Keratinocyte (primary cell): Measurements from ENCODE around the gene TMCC1. TPM values are rescaled to one million over a fixed set of nuclear protein-coding genes. Genes with fewer than 3 reads are reported as not detected.

Experiments
- DNase-seq: peaks from one replicate; pipeline ENCODE4 v3.0.0-alpha.2; 2011; ENCODE audit warnings: low read depth, missing footprints, low spot score
- FAIRE-seq: peaks from 2 replicates; lab custom pipeline; 2011; peaks lifted over from hg19 to GRCh38; lab: Jason Lieb, UNC
- H2AFZ ChIP-seq: 2 replicates; pipeline ENCODE4 v1.6.0; 2012; ENCODE audit warnings: low read length, control low read depth, inconsistent platforms; ENCODE audit not compliant: control insufficient read depth
- H3K27ac ChIP-seq: 2 replicates; pipeline ENCODE4 v1.5.1; 2011; ENCODE audit warnings: low read length; ENCODE audit not compliant: control insufficient read depth, insufficient read depth
- H3K27me3 ChIP-seq: 3 replicates; pipeline ENCODE4 v1.6.0; 2011; ENCODE audit warnings: low read length; ENCODE audit not compliant: control insufficient read depth, insufficient read depth; ENCODE audit errors: extremely low read depth
- H3K36me3 ChIP-seq, 2 experiments: 2 replicates in 1 of 2; 3 replicates in 1 of 2; pipeline ENCODE4 v1.5.1; 2011; ENCODE audit warnings: low read length in 2 of 2, mild to moderate bottlenecking in 1 of 2; ENCODE audit not compliant: control insufficient read depth in 2 of 2, insufficient read depth in 2 of 2; ENCODE audit errors: extremely low read depth in 1 of 2
- H3K4me1 ChIP-seq: 3 replicates; pipeline ENCODE4 v1.5.1; 2011; ENCODE audit warnings: low read length; ENCODE audit not compliant: control insufficient read depth, insufficient read depth; ENCODE audit errors: extremely low read depth
- H3K4me2 ChIP-seq: 3 replicates; pipeline ENCODE4 v1.6.0; 2011; ENCODE audit warnings: low read depth, low read length; ENCODE audit not compliant: control insufficient read depth, insufficient read depth; ENCODE audit errors: extremely low read depth
- H3K4me3 ChIP-seq, 3 experiments: fragments of 200-600 bp in 1 of 3; sonication (generic) in 1 of 3; 2 replicates in 2 of 3; 3 replicates in 1 of 3; pipeline ENCODE4 v1.5.1; 2011 to 2016; ENCODE audit warnings: low read length in 3 of 3, mild to moderate bottlenecking in 3 of 3, control low read depth in 2 of 3, inconsistent platforms in 1 of 3, low read depth in 1 of 3, mixed read lengths in 1 of 3, mixed run types in 1 of 3, moderate library complexity in 1 of 3; ENCODE audit not compliant: control insufficient read depth in 2 of 3, insufficient read depth in 2 of 3; ENCODE audit errors: extremely low read depth in 1 of 3
- H3K79me2 ChIP-seq: 2 replicates; pipeline ENCODE4 v1.6.0; 2012; ENCODE audit warnings: low read length; ENCODE audit not compliant: control insufficient read depth, insufficient read depth
- H3K9ac ChIP-seq: 3 replicates; pipeline ENCODE4 v1.6.0; 2011; ENCODE audit warnings: low read length; ENCODE audit not compliant: control insufficient read depth, insufficient read depth; ENCODE audit errors: extremely low read depth
- H3K9me1 ChIP-seq: 3 replicates; pipeline ENCODE4 v1.6.0; 2011; ENCODE audit warnings: low read length; ENCODE audit not compliant: control insufficient read depth, insufficient read depth; ENCODE audit errors: extremely low read depth
- H3K9me3 ChIP-seq: 2 replicates; pipeline ENCODE4 v1.5.1; 2012; ENCODE audit warnings: low read depth, low read length; ENCODE audit not compliant: control insufficient read depth
- H4K20me1 ChIP-seq: 3 replicates; pipeline ENCODE4 v1.6.0; 2011; ENCODE audit warnings: low read length; ENCODE audit not compliant: control insufficient read depth, insufficient read depth; ENCODE audit errors: extremely low read depth
- EZH2 ChIP-seq: IDR thresholded peaks from one replicate; pipeline ENCODE4 v1.6.1; 2012; ENCODE audit warnings: inconsistent platforms, mild to moderate bottlenecking, low read length, moderate library complexity
- dilution Hi-C: fragments of 300-500 bp; cut with MboI; formaldehyde crosslinking; loops from one replicate; pipeline ENCODE4 v1.7.0; 2020; ENCODE audit warnings: low sequenced_read_pairs; ENCODE audit not compliant: extremely low pct_ligation_motif_present
- polyA plus RNA-seq, 5 experiments: library from polyadenylated mRNA; depleted of rRNA in 3 of 5; stranded (reverse) in 3 of 5; stranded (forward) in 1 of 5; unstranded in 1 of 5; fragments of >200 nt; gene quantifications; 1 replicate in 1 of 5; 2 replicates in 3 of 5; 3 replicates in 1 of 5; pipeline versions ENCODE4 v1.2.1 to v1.2.3, GENCODE V29; 2011 to 2012; ENCODE audit warnings: missing spikeins in 2 of 5, low read depth in 1 of 5, low replicate concordance in 1 of 5
- TF ChIP-seq, protein P1 (sequence below), 3 experiments: IDR thresholded peaks in 1 of 3; conservative IDR thresholded peaks in 1 of 3; optimal IDR thresholded peaks in 1 of 3; 2 replicates in 2 of 3; 3 replicates in 1 of 3; pipeline versions ENCODE3 to v1.5.1; 2011; ENCODE audit warnings: low read length in 3 of 3, mild to moderate bottlenecking in 3 of 3, moderate library complexity in 2 of 3, control low read depth in 1 of 3, inconsistent platforms in 1 of 3; ENCODE audit not compliant: insufficient read depth in 2 of 3; ENCODE audit errors: extremely low read depth in 1 of 3

Gene TMCC1
- polyA plus RNA-seq, 1 donor (not counting 4 experiments of a cell fraction or from before 2014, with no cell fraction given) = 27.7 TPM

GRCh38 chr3:129796146-129796545 is 97.4 kb downstream of the TMCC1 start:
- TF ChIP-seq, protein P1, sequence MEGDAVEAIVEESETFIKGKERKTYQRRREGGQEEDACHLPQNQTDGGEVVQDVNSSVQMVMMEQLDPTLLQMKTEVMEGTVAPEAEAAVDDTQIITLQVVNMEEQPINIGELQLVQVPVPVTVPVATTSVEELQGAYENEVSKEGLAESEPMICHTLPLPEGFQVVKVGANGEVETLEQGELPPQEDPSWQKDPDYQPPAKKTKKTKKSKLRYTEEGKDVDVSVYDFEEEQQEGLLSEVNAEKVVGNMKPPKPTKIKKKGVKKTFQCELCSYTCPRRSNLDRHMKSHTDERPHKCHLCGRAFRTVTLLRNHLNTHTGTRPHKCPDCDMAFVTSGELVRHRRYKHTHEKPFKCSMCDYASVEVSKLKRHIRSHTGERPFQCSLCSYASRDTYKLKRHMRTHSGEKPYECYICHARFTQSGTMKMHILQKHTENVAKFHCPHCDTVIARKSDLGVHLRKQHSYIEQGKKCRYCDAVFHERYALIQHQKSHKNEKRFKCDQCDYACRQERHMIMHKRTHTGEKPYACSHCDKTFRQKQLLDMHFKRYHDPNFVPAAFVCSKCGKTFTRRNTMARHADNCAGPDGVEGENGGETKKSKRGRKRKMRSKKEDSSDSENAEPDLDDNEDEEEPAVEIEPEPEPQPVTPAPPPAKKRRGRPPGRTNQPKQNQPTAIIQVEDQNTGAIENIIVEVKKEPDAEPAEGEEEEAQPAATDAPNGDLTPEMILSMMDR (optimal IDR thresholded peaks at IDR 0.05 in 1 of 3, IDR thresholded peaks at IDR 0.05 in 1 of 3, conservative IDR thresholded peaks at IDR 0.05 in 1 of 3; ENCODE audit: extremely low read depth in 1 of 3, insufficient read depth in 2 of 3, low read length in 3 of 3) = no peak
- TF ChIP-seq EZH2 = no peak
- Histone ChIP-seq H4K20me1 (no peaks in the 10 kb centered on the region), H3K4me3 (peak overlapping the region in 1 of 3 experiments; percentile 4), H3K36me3 (peaks cover 0 to 2% of the 10 kb centered on the region in 2 experiments), H3K27me3 (no peaks in the 10 kb centered on the region), H3K4me2 (peak overlapping the region; percentile 75), H3K27ac (peak overlapping the region; percentile 90), H3K4me1 (peaks cover 22% of the 10 kb centered on the region), H3K9me1 (no peaks in the 10 kb centered on the region), H3K9ac (no peak overlapping the region), H2AFZ (no peak overlapping the region), H3K9me3 (no peaks in the 10 kb centered on the region), H3K79me2 (peaks cover 36% of the 10 kb centered on the region)
- dilution Hi-C loops = no loop called here
- peak; percentile 73 for FAIRE-seq
- no peak for DNase-seq

DNA sequence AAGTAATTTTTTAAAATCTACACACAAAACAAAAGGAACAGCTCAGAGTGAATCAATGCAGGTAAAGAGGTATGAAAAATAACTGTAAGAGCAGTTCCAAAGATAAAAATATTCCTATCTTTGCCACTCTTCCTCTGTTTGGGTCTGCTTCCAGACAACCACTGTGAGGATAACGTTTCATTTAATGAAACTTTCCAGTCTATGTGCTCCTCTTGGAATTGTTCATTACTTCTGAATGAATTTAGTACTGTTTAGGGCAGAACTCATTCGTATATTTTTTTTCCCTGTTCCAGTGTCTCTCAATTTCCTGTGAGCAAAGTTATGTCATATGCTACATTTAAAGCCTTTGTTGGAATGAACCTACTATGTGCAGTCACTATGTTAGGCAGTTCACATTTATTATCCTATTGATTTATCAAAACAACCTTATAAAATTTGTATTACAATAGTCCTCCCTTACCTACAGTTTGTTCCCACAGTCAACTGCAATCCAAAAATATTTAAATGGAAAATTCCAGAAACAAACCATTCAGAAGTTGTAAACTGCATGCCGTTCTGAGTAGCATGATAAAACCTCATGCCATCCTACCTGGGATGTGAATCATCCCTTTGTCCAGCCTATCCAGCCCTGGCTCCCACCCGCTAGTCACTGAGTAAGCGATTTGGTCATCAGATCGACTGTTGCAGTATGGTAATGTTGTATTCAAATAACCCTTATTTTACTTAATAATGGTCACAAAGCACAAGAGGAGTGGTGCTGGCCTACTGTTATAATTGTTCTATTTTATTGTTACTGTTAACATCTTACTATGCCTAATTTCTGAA is 98.1 kb downstream of the TMCC1 start:
- H3K36me3 ChIP-seq = peaks cover 0 to 2% of the 10 kb centered on the region in 2 experiments
- dilution Hi-C loops = no loop called here
- no peak overlapping the region for H2AFZ ChIP-seq
- H3K9ac ChIP-seq = peak overlapping the region; percentile 91
- peaks cover 42% of the 10 kb centered on the region for H3K79me2 ChIP-seq
- H3K27ac ChIP-seq = peak overlapping the region; percentile 90
- FAIRE-seq (peak; percentile 98), DNase-seq (peak; percentile 57)
- H3K4me2 ChIP-seq = peak overlapping the region; percentile 75
- TF ChIP-seq, protein P1 (optimal IDR thresholded peaks at IDR 0.05 in 1 of 3, IDR thresholded peaks at IDR 0.05 in 1 of 3, conservative IDR thresholded peaks at IDR 0.05 in 1 of 3; ENCODE audit: extremely low read depth in 1 of 3, insufficient read depth in 2 of 3, low read length in 3 of 3) = no peak
- TF ChIP-seq EZH2 = no peak
- H3K9me1 ChIP-seq = no peaks in the 10 kb centered on the region
- no peaks in the 10 kb centered on the region for H3K27me3 ChIP-seq
- H3K4me1 ChIP-seq = peaks cover 24% of the 10 kb centered on the region
- H4K20me1 ChIP-seq = no peaks in the 10 kb centered on the region
- H3K9me3 ChIP-seq = no peaks in the 10 kb centered on the region
- peak overlapping the region; percentile 24 to 93 (median 71) for H3K4me3 ChIP-seq
